ENCODE measurements around the gene GLRA1.

GLRA1 gene

GRCh38 chr5:151921916-151922315, 2.7 kb downstream of the GLRA1 start:
- DNase-seq (ENCODE audit: extremely low read depth, low read depth): no peak
- TF ChIP-seq CTCF (IDR thresholded peaks at IDR 0.05; ENCODE audit: low read depth, low read length): no peak

GRCh38 chr5:151917904-151918303, 6.7 kb downstream of the GLRA1 start:
- DNase-seq (ENCODE audit: extremely low read depth, low read depth): no peak
- TF ChIP-seq CTCF (IDR thresholded peaks at IDR 0.05; ENCODE audit: low read depth, low read length): no peak

- no peak for DNase-seq (ENCODE audit: extremely low read depth, low read depth)
- TF ChIP-seq CTCF (IDR thresholded peaks at IDR 0.05; ENCODE audit: low read depth, low read length): no peak
Observed at GRCh38 chr5:151913425-151913824, 11.2 kb downstream of the GLRA1 start.

GRCh38 chr5:151912360-151912759, 12.3 kb downstream of the GLRA1 start:
- no peak for TF ChIP-seq CTCF (IDR thresholded peaks at IDR 0.05; ENCODE audit: low read depth, low read length)
- no peak for DNase-seq (ENCODE audit: extremely low read depth, low read depth)

- DNase-seq (ENCODE audit: extremely low read depth, low read depth): no peak
- TF ChIP-seq CTCF (IDR thresholded peaks at IDR 0.05; ENCODE audit: low read depth, low read length): no peak
Observed at GRCh38 chr5:151911011-151911410, 13.6 kb downstream of the GLRA1 start.

GRCh38 chr5:151909628-151910027, 15.0 kb downstream of the GLRA1 start:
- TF ChIP-seq CTCF (IDR thresholded peaks at IDR 0.05; ENCODE audit: low read depth, low read length): no peak
- no peak for DNase-seq (ENCODE audit: extremely low read depth, low read depth)

GRCh38 chr5:151906246-151906645, 18.4 kb downstream of the GLRA1 start:
- TF ChIP-seq CTCF (IDR thresholded peaks at IDR 0.05; ENCODE audit: low read depth, low read length): no peak
- DNase-seq (ENCODE audit: extremely low read depth, low read depth): no peak

Data from AG09319 (cell line).